ENCODE measurements around the gene DAB2IP. TPM values are rescaled to one million over a fixed set of nuclear protein-coding genes. Genes with fewer than 3 reads are reported as not detected.

Gene DAB2IP
- total and polyA plus RNA-seq, 2 of the 4 experiments (the other 2 are of a cell fraction) = 5.6 to 17.2 TPM

GRCh38 chr9:121734465-121734864 lies 83.0 kb downstream of the DAB2IP start:
- intact Hi-C loops (cut with micrococcal nuclease) (no loop called here), in situ Hi-C loops (cut with MboI; ENCODE audit: low sequenced_read_pairs) (no loop called here), dilution Hi-C loops (cut with HindIII; ENCODE audit: low sequenced_read_pairs, unreplicated experiment) (no loop called here)
- peak overlapping the region; percentile 39 for H3K14ac ChIP-seq (replicated peaks; ENCODE audit: low read depth, low read length)
- no peak overlapping the region; the same call in 1 of the 2 replicates for H3K9ac ChIP-seq (ENCODE audit: low read depth, low read length)
- peak overlapping the region; percentile 34 for H4K91ac ChIP-seq (ENCODE audit: insufficient read depth, low read depth, low read length)
- H3K36me3 ChIP-seq (ENCODE audit: control insufficient read depth, insufficient read depth, low read length) = no peaks in the 10 kb centered on the region
- H4K5ac ChIP-seq (ENCODE audit: low read depth, low read length) = peak overlapping the region; percentile 54
- peak overlapping the region; percentile 73; the same call in 1 of the 2 replicates for H2AK5ac ChIP-seq (ENCODE audit: low read depth, low read length)
- H2AK9ac ChIP-seq (replicated peaks; ENCODE audit: low read depth, low read length, poor library complexity) = peak overlapping the region; percentile 47
- peak overlapping the region; percentile 32; the same call in 1 of the 2 replicates for H3K23ac ChIP-seq (ENCODE audit: low read depth, low read length)
- no TSS peak for BruUV-seq (replicated peaks)
- no CpG with 5 or more reads among the region's 1 CpG for WGBS, 2 experiments (ENCODE audit: extremely low coverage in 2 of 2, insufficient read length in 1 of 2)
- no peak overlapping the region for H3K4me3 ChIP-seq (ENCODE audit: insufficient read depth, low read depth, low read length)
- ChIA-PET POLR2A (ENCODE audit: unreplicated experiment) (no interaction called here), CTCF (interaction anchor here (1.0 to 1.4 kb wide), 4 partner anchors 10 to 47 kb away, joined by 4 read pairs; no protein-coding TSS in a partner anchor)
- H2AFZ ChIP-seq (replicated peaks; ENCODE audit: low read length, poor library complexity) = no peak overlapping the region
- H3K4ac ChIP-seq (ENCODE audit: low read depth, low read length) = peak overlapping the region; percentile 67
- DNase-seq = peak; percentile 63
- peaks cover 15% of the 10 kb centered on the region for H3K9me1 ChIP-seq (ENCODE audit: insufficient read depth, low read length)
- peaks cover 38 to 89% of the 10 kb centered on the region in 2 experiments for H3K79me1 ChIP-seq (ENCODE audit: low read depth in 1 of 2, low read length in 2 of 2)
- peaks cover 33% of the 10 kb centered on the region for H3K4me1 ChIP-seq (ENCODE audit: control insufficient read depth, insufficient read depth, low read length)
- peak overlapping the region; percentile 30; the same call in 1 of the 2 replicates for H3K27ac ChIP-seq (ENCODE audit: insufficient read depth, low read length)
- no peak overlapping the region for H3K4me2 ChIP-seq (ENCODE audit: low read depth, low read length)
- H2BK20ac ChIP-seq (ENCODE audit: low read depth, low read length) = peak overlapping the region; percentile 47; the same call in 1 of the 2 replicates
- peak; percentile 30 for ATAC-seq (ENCODE audit: low read depth)
- no peaks in the 10 kb centered on the region for H3K27me3 ChIP-seq (ENCODE audit: control insufficient read depth, insufficient read depth, low read length)
- peak overlapping the region; percentile 11; the same call in 1 of the 2 replicates for H3K18ac ChIP-seq (ENCODE audit: low read depth, low read length)
- TF ChIP-seq CHD1 (IDR thresholded peaks at IDR 0.05; ENCODE audit: low read depth, low read length) (no peak), RCOR1 (IDR thresholded peaks at IDR 0.05; ENCODE audit: insufficient replicate concordance, low read length) (no peak), FOS (IDR thresholded peaks at IDR 0.05; ENCODE audit: low read depth, low read length) (peak; percentile 16; the same call in 1 of the 2 replicates)
- peak overlapping the region; percentile 15 for H2BK5ac ChIP-seq (ENCODE audit: low read depth, low read length, poor library complexity, severe bottlenecking)
- peak overlapping the region; percentile 64; the same call in 1 of the 3 replicates for H2BK15ac ChIP-seq (ENCODE audit: low read depth, low read length)
- no peak overlapping the region for H3K56ac ChIP-seq (ENCODE audit: extremely low read depth, insufficient read depth, low read length)
- peak overlapping the region; percentile 39 for H2BK120ac ChIP-seq (ENCODE audit: low read depth, low read length)
- H3K9me3 ChIP-seq (ENCODE audit: control insufficient read depth, insufficient read depth, low read length) = no peaks in the 10 kb centered on the region
- H4K20me1 ChIP-seq (ENCODE audit: insufficient read depth, low read length) = peaks cover 22% of the 10 kb centered on the region
- H4K8ac ChIP-seq (ENCODE audit: low read depth in 2 of 2, low read length in 2 of 2) = peak overlapping the region in 1 of 2 experiments; percentile 96; a peak in 1 of 4 replicates
